HG03469 (cell line): ENCODE data around the gene CSTF1.
A peak's percentile ranks its signal among the peaks of the same experiment; 100 is the strongest.
"Not testable (repeated sequence)": the region's sequence is repeated elsewhere in the genome, so short reads cannot be mapped to it uniquely, and the experiment has no call there.

ENCODE experiments used
- ATAC-seq: cut with Tn5 transposase; IDR thresholded peaks from one replicate; pipeline ENCODE4 v1.9.1; 2021; ENCODE audit warnings: mild to moderate bottlenecking, moderate library complexity, moderate number of reproducible peaks; ENCODE audit not compliant: unreplicated experiment

CSTF1 gene

DNA sequence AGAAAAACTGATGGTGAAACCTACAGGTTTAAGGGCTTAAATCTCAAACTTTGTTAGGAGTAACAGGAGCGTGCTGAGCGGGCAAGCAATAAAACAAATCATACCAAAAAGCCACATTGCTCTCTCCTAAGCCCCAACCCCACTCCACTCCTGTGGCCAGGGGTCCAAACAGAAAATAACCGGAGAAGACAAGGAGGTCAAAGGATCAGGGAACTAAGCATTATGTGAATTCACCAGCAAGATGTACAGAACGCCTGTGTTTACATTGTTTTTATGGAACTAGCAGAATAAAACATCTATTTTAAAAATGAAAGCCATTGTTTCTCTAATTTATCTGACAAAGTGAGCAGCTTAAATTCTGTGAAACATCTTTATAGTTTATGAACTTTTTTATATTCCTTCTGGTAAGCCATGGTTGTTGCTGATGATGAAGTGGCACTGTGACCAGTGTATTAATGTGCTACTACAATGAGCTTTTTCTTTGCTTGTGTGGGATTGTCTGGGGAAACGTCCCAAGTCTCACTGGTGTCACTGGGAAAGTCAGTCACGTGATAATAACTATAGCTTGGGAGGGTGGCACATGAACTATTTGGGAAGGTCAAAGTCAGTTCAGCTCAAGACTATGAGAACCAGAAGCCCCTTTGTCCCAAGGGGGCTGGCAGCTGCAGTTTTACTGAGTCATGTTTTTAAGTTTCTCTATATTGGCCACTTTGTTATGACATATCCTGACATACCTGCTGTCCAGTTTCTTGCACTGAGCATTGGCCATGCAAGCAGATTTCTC, 23.9 kb upstream of the CSTF1 start:
- ATAC-seq: no peak

DNA sequence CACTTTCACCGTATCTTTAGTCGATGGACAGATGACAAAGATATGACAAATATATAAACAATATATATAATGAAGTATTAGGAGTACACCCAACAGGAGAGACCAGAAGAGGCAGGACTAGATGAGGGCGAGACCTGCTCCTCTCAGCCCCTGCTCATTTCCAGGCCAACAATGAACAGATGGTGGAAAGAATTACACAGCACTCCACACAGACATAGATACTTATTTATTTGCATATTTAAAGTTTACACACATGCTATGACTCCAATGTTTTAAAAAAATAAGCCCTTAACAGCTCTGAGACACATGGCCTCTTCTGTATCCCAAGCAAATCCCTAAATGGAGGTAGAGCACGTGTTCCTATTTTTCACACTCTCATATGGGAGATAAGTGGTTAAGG, 23.3 kb upstream of the CSTF1 start:
- no peak for ATAC-seq

DNA sequence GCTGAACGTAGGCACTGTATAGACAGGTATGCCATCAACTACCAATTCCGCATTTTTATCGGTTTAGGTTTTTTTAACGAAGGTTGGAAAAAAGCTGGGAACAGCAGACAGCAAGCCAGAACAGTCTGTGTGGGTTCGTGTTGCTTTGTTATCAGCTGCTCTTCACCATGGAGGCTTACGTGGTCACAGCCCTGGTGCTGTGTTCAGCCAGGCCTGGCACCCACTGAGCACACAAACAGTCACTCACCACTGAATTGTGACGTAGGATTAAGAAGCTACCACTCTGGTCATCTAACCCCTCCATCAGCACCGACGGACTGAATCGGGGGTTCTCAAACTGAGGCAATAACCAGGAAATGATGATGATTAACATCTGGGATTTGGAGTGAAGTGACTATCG, 20.5 kb upstream of the CSTF1 start:
- no peak for ATAC-seq

DNA sequence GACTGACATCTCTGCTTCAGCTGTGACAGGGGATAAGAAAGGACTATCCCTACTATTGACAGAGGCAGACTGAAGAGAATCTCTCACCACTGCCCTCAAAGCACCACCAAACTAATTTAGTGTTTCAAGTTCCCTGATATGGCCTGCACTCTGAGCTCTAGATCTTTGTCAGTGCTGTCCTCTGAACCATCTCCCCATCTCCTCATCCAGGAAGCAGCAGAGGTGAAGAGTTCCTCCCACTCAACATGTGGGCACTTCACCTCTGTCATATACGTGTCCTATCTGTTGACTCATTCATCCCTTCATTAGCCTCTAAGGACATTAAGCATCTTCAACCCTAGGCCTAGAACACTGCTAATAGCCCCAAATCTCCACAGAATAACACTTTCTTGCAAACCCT, 19.6 kb upstream of the CSTF1 start:
- ATAC-seq: no peak

DNA sequence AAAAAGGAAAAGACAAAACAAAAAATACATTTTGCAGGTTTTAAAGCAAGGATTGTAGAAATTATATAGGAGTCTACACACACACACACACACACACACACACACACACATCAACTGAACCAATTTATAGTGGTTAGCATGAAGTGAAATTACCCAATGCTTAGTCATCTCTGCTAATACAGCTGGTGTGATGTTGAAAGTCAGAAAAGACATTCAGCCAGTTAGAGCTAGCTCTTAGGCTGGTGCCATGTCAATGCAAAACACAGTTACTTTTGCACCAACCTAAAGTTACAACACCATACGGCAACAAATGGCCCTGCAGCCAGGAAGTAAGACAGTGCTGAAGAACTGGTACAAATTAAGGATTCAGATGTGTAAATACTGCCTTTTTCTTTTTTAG, 18.5 kb upstream of the CSTF1 start:
- no peak for ATAC-seq

DNA sequence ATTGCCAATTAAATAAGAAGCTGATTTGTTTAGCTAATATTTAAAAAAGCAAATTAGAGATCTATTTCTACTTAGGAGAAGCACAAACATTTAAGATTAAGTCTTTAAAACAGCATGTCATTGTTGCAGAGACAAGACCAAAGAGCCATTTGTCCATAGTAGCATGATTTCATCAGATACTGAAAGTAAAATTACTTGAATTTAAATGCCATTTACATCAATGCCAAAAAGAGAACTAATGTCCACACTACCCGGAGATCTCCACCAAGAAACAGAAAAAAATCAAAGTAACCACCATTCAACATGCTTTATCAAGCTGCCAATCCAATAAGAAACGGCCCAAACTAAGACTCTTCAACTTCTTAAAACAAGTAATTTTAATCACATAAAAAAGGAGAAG, 16.1 kb upstream of the CSTF1 start:
- no peak for ATAC-seq

DNA sequence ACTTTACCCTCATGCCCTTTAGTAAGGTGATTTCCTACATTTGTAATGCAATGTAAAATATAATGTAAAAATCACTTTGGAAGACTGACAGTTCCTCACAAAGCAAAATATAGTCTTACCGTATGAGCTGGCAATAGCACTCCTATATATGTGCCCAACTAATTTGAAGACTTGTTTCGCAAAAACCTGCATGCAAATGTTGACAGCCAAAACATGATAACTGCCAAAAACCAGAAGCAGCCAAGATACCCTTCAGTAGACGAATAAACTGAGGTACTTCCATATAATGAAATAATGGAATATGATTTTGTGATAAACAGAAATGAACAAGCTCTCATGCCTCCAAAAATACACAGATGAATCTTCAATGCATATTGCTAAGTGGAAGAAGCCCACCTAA, 14.1 kb upstream of the CSTF1 start:
- ATAC-seq: no peak

DNA sequence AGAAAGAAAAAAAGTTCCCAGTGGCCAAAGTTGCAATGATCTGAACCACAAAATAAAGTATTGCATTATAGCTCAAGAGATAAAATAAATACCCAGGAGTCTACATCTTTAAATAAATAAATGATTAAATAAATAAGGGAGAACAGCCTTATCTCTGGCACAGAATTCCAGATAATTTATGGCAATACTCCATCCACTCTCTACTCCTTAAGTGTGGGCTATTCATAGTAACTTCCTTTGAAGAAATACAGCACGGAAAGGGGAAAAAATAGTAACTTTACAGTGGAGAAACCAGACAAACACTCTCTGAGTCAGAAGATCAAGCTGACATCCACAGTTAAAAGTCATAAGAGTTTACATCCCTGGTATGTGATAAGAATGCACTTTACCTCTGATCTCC, 12.1 kb upstream of the CSTF1 start:
- ATAC-seq: no peak

DNA sequence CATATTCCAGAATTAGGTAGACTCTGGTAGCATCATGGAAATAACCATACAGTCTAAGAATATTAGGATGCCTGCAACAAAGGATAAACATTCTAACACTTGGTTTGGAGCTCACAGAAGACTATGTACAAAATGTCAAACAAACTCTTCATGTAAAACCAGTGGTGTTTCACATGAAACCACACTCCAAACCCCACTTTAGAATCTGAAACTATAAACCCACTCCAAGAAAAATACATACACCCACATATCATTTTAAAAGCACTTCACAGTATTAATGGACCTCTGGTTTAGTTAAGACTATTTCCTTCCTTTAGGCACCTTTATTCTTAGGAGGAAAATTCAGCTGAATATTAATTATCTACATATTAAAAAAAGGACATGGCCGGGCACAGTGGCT, 10.9 kb upstream of the CSTF1 start:
- ATAC-seq: no peak

DNA sequence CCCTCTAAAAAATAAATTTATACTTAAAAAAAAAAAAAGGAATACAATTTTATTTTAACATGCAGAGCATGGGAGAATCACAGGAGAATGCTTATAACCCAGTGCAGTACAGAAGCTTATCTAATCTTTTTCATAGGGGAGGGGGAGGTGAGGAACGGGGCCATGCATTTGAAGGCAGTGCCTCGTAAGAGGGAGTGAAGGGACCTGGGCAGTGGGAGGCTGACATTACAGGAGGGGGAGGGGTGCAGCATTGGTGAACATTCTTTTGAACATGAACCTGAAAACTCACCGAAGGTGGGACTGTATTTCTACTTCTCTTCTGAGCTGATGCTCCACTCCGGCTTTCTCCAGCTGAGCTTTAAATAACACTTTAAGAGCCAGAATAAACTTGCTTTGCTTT, 9.7 kb upstream of the CSTF1 start:
- ATAC-seq: no peak

DNA sequence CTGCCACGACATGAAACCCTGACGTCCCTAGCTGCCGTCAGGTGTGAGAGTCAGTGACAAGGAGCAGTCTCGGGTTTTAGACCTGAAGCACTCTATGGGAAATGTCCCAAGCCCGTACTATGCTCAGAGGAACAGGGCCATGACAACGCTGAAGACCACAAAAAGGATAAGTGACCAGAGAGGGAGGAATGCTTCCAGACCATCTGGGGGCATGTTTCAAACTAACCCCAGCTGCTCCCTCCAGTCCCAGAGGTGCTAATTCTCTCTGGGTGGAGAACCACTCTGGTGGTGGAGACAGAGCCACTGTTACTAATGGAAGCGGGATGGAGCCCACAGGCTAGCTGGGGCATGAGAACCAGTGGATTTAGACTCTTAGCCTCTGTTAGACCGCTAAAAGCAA, 9.1 kb upstream of the CSTF1 start:
- no peak for ATAC-seq

DNA sequence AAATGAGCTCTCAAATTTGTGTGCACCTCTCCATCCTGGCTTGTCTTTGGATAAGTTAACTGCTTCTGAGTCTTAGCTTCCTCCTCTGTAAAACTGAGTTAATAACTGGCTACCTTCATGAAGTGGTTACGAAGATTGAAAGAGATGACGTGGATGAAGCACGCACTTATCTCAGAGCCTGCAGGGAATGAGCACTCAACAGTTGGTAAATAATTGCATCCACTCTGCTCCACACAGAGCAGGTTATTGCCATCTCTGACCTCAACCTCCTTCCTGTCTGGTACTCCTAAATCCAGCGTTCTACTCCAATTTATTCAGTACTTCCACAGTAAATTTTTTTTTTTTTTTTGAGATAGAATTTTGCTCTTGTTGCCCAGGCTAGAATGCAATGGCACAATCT, 7.3 kb upstream of the CSTF1 start:
- no peak for ATAC-seq

DNA sequence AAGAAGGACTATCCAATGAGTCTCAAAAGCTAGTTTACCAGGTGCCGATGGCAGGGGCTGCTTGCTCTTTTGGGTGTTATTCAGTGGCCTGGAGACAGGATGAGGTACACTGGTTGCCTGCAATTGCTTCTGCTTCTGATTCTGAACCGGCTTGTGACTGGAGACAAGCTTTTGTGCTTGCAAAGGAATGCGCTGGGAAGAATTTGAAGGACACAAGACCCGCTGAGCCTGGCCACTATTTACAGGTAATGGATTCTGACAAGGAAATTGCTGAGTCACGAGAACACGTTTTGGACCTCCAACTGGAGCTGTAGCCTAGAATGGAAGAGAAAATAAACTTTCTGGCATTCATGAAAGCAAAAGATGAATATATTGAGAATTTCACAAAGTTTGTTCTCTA, 6.2 kb upstream of the CSTF1 start:
- no peak for ATAC-seq

DNA sequence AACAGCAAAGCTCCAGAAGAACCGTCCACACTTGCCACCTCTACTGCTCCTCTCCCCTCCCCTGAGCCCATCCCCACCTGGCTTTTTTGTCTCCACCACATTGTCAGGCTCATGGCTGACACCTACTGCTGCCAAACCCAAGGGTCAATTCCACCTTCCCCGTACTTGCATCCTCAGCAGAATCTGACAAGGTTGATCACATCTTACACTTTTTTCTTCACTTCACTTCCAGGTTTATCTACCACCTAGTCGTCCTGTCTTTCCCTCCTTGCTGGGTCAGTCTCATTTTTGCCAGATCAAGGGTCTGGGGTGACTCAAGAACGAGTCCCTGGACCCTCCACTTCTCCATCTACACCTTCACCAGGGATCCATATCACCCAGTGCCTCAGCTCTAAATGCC, 3.6 kb upstream of the CSTF1 start:
- no peak for ATAC-seq

DNA sequence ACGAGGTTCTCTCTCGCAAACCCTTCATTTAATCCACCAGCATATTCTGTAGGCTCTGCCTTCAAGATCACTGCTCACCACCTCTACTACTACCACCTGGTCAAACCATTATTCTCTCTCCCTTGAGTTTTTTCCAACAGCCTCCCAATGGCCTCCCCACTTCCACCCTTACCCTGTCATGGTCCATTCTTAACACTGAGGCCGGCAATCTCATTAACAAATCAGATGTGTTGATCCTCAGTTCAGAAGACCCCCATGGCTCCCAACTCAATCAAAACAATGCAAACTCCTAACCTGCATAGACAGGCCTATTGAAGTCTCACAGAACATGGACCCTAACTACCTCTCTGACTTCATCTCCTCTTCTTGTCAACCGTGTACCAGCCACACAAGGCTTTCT, 2.6 kb upstream of the CSTF1 start:
- ATAC-seq: no peak

DNA sequence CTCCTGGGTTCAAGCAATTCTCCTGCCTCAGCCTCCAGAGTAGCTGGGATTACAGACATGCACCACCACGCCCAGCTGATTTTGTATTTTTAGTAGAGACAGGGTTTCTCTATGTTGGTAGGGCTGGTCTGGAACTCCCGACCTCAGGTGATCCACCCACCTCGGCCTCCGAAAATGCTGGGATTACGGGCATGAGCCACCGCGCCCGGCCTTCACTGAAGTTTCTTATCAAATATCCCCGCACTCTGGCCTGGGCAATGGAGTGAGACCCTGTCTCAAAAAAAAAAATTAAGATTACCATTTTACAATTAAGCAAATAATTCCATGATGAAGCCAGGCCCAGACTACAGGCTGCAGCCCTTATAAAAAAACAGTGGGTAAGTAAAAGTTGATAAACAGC, 2.0 kb upstream of the CSTF1 start:
- ATAC-seq: not testable (repeated sequence)

DNA sequence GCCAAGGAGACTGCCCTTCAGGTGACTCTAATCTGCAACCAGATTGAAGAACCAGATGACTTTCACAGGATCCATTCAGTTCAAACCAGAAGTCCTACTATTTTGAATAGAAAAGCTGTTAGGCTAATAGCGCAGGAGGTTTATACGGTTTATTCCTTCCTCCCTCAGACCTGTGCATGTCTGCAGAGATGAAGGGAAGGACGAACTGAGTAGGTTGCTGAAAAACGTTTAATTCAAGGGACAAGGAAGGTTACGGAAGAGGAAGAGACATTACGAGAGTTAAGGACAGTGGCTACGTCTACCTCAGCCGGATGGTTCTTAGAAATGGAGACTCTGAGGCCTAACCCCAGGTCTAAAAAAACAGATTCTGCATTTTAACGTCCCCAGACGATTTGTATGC, 1.4 kb upstream of the CSTF1 start:
- no peak for ATAC-seq

DNA sequence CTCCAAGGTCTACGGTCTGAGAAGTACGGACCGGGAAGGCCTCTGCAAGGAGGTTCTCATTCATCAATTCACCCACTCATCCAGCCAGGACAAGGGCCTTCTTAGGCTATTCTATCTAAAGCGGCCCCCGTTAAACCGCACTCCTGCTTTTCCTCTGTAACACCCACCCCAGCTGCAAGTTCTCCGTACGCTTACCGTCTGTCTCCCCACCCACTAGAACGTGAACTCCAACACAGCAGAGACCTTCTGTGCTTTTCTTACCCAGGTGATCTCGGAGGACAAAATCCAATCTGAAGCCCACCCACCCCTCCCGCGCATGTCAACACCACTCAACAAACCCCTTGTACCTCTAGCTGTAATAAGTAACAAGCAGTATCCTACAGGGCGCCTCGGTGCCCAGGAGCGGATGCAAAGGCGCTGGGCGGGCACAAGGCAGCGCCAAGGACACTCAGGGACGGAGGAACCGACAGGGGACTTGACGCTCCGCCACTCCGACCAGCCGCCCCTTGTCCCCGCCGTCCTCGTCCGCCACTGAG, 781 bp upstream of the CSTF1 start:
- ATAC-seq: no peak

DNA sequence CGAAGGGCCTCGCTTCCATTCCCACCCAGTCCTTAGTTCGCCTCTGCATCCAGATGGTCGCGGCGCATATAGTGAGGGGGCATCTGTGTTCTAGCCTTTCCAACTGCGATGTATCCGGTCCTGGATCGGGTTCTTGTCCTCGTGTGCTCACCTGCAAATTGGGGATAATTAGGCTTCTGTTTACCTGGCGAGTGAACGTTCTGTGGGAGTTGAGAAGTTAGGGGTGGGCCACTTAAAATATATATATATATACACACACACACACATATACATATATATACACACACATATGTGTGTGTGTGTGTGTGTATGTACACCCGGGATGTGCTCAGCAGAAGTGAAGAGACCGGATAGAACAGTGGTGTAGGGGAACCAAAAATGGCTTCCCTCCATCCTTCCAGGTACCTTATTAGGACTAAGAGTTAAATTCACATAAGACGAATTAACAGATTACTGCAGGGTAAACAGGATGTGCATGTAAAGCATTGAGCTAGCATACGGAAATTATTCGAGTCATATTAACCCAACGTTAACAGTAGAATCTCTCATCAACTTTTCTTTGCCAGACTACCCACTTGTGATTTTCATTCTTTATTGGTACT, 537 bp downstream of the CSTF1 start:
- no peak for ATAC-seq

DNA sequence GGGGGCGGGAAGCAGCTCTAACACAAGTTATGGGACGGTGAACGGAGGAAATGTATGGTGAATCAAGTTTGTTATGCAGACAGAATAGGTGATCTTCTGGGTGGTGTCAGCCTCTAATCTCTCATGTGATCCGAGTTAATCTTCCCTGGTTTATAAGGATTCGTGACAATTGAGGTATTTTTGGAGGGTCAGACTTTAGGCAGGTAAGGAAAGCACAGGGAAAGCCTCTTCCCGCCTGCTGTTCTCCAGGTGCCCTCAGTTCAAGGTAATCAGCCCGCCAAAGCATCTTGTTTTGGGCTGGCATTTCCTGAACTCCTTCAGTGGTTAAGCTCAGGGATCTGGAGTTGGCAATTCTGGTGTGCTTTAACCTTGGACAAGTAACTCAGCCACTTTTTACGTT, 1.2 kb downstream of the CSTF1 start:
- no peak for ATAC-seq

DNA sequence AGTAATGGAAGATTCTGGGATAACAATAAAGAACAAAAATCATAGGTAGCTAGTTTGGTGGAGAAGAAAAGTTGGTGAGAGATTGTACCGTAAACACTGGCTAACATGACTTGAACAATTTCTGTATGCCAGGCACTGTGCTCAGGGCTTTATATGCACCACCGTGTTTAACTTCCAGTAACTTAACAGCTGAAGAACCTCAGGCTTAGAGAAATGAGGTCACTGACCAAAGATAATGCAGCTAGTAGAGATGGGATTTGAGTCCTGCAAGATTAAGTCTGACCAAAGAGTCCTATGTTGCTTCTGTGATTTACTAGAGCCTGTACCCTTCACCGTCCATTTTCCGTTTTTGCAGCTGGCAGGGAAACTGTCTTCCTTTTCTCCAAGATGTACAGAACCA, 2.7 kb downstream of the CSTF1 start:
- no peak for ATAC-seq

DNA sequence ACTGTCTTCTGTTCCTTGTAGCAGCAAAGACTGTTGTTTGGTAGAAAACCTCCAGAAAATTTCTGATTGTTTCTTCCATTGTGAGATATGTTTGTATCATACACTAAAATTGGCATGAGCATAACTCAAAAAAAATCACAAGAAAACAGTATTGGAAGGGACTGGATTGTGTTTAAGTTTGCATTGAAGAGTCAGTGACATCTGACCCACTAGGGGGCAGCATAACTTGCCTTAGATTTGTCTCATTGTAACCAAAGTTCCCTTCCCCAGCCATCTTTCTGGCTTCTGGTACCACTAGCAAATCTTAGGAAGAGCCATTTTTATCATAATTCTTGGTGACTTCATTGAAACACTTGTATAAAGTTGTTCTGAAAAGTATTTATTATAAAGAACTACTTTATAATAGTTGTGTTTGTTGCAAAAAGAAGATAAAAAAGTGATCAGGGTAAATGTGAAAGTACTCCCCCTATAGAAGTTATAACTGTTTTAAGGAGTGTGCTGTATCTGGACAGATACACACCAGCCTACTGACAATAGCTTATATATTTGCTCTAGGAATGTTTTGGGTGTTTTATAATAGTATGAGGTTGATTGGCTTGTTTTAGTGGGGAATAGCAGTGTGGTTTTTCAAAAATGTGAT, 7.7 kb downstream of the CSTF1 start:
- ATAC-seq: peak; percentile 69
